SK-N-MC (cell line): ENCODE data around the gene KIAA1191.
A peak's percentile ranks its signal among the peaks of the same experiment; 100 is the strongest.

ENCODE experiments used
- DNase-seq: peaks from one replicate; pipeline ENCODE4 v3.0.0-alpha.2; 2011; ENCODE audit warnings: low read depth, low spot score
- H3K27ac ChIP-seq: fragments of 200-600 bp; sonication (generic); 2 replicates; pipeline ENCODE4 v1.5.1; 2016; ENCODE audit warnings: mixed run types
- H3K36me3 ChIP-seq: fragments of 200-600 bp; sonication (generic); 2 replicates; pipeline ENCODE4 v1.6.1; 2017; ENCODE audit warnings: antibody characterized with exemption, low read length, mixed read lengths; ENCODE audit not compliant: insufficient read depth
- H3K4me3 ChIP-seq: fragments of 200-600 bp; sonication (generic); 2 replicates; pipeline ENCODE4 v1.5.1; 2016
- H3K9ac ChIP-seq: fragments of 200-600 bp; sonication (generic); 2 replicates; pipeline ENCODE4 v1.8.0; 2017; ENCODE audit warnings: mixed run types, mixed read lengths; ENCODE audit not compliant: insufficient read length
- H3K9me3 ChIP-seq: fragments of 200-600 bp; sonication (generic); 2 replicates; pipeline ENCODE4 v1.6.1; 2017; ENCODE audit warnings: low read depth, mild to moderate bottlenecking, antibody characterized with exemption, low read length, moderate library complexity, mixed read lengths
- EZH2 ChIP-seq: fragments of 200-600 bp; sonication (generic); IDR thresholded peaks from one replicate; pipeline ENCODE4 v1.6.1; 2017; ENCODE audit warnings: antibody characterized with exemption
- FOXP2 ChIP-seq: optimal IDR thresholded peaks from 2 replicates; pipeline ENCODE3; 2011; ENCODE audit warnings: mild to moderate bottlenecking, moderate library complexity; ENCODE audit not compliant: insufficient read depth; ENCODE audit errors: extremely low read length, control extremely low read depth
- POLR2AphosphoS5 ChIP-seq: IDR thresholded peaks from 2 replicates; pipeline ENCODE4 v1.6.1; 2012; ENCODE audit warnings: mild to moderate bottlenecking, low read depth, low read length, borderline replicate concordance

KIAA1191 gene

DNA sequence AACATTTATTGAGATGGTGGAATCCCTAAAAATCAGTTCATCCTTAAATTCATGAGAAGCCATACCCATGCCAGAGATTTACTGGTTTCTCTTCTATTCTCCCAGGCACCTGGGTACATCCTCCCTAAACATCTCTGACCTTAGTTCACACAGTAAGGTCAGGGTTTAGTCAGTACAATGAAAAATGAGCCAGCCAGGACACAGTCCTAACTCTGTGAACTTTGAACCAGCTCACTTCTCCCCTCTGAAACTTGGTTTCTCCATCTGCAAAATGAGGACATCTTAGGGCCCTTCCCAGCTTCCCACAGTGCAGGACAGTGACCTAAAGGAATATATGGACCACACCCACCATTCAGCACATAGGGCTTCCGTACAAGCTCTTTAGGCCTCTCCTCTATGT is 24.9 kb upstream of the KIAA1191 start:
- H3K27ac ChIP-seq, result no peak overlapping the region

GRCh38 chr5:176384991-176385390 is 23.4 kb upstream of the KIAA1191 start:
- no peak for DNase-seq
- no peaks in the 10 kb centered on the region for H3K9me3 ChIP-seq
- H3K36me3 ChIP-seq, result peaks cover 70% of the 10 kb centered on the region
- no peak overlapping the region for H3K27ac ChIP-seq
- TF ChIP-seq FOXP2, result no peak
- TF ChIP-seq POLR2AphosphoS5, result peak; percentile 4; the same call in 1 of the 2 replicates
- H3K4me3 ChIP-seq, result no peak overlapping the region
- H3K9ac ChIP-seq, result no peak overlapping the region

More for the DNA sequence above, 24.9 kb upstream of the KIAA1191 start:
- peak overlapping the region; percentile 96 for H3K9ac ChIP-seq
- TF ChIP-seq FOXP2, result no peak
- TF ChIP-seq EZH2, result no peak
- TF ChIP-seq POLR2AphosphoS5, result no peak
- H3K4me3 ChIP-seq, result peak overlapping the region; percentile 86
- H3K36me3 ChIP-seq, result peaks cover 65% of the 10 kb centered on the region
- H3K9me3 ChIP-seq, result no peaks in the 10 kb centered on the region
- DNase-seq, result no peak

DNA sequence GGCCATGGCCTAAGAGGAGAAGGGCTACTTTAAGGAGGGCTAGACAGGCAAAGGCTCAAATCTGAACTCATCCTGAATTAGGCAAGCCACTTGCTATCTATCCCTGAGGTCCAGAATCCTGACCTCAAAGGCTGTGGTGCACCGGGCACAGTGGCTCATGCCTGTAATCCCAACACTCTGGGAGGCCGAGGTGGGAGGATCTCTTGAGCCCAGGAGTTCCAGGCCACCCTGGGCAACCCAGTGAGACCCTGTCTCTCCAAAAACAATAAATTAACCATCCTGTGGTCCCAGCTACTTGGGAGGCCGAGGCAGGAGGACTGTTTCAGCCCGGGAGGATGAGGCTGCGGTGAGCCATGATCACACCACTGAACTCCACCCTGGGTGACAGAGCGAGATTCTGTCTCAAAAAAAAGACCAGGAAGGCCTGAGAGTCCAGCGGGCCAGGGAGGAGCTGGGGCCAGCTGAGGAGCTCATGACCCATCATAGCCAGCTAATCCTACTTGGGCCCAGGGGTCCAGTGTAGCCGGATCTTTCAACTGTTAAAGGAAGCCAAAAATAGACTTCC is 22.9 kb upstream of the KIAA1191 start:
- H3K4me3 ChIP-seq, result no peak overlapping the region
- no peak for DNase-seq
- TF ChIP-seq FOXP2 (no peak), EZH2 (no peak), POLR2AphosphoS5 (no peak)
- H3K9ac ChIP-seq, result no peak overlapping the region
- no peaks in the 10 kb centered on the region for H3K9me3 ChIP-seq
- no peak overlapping the region for H3K27ac ChIP-seq
- peaks cover 74% of the 10 kb centered on the region for H3K36me3 ChIP-seq

GRCh38 chr5:176383961-176384360 is 22.4 kb upstream of the KIAA1191 start:
- Histone ChIP-seq H3K9me3 (no peaks in the 10 kb centered on the region), H3K9ac (no peak overlapping the region), H3K4me3 (no peak overlapping the region), H3K27ac (no peak overlapping the region), H3K36me3 (peaks cover 78% of the 10 kb centered on the region)
- TF ChIP-seq EZH2, result no peak
- TF ChIP-seq POLR2AphosphoS5, result no peak
- TF ChIP-seq FOXP2, result no peak
- no peak for DNase-seq

- H3K9ac ChIP-seq, result no peak overlapping the region
- H3K4me3 ChIP-seq, result no peak overlapping the region
- DNase-seq, result no peak
- H3K27ac ChIP-seq, result no peak overlapping the region
- H3K36me3 ChIP-seq, result peaks cover 80% of the 10 kb centered on the region
- H3K9me3 ChIP-seq, result no peaks in the 10 kb centered on the region
- TF ChIP-seq FOXP2 (no peak), POLR2AphosphoS5 (no peak), EZH2 (no peak)
Measured at GRCh38 chr5:176383248-176383905, 21.8 kb upstream of the KIAA1191 start.

GRCh38 chr5:176382721-176383120 is 21.2 kb upstream of the KIAA1191 start:
- H3K27ac ChIP-seq, result no peak overlapping the region
- no peaks in the 10 kb centered on the region for H3K9me3 ChIP-seq
- no peak for DNase-seq
- TF ChIP-seq POLR2AphosphoS5 (no peak), FOXP2 (no peak), EZH2 (no peak)
- H3K36me3 ChIP-seq, result peaks cover 80% of the 10 kb centered on the region
- H3K9ac ChIP-seq, result no peak overlapping the region
- no peak overlapping the region for H3K4me3 ChIP-seq

DNA sequence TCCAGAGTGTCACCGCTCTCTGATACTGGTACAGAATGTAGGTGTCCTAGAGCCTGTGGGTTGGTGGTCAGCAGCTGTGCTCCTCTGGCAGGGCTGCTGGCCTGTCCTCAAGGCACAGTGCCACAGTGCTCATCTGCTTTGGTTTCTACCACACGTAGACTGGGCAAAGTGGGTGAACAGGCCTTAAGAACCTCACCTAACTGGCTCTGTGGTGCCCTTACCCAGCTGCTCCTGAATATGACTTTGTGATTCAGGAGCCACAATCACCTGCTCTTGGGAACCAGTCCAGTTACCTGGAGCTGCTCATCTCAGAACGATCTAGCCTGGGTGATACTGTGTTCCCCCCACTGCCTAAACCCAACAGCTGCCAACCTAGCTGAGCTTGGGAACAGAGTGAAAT is 20.4 kb upstream of the KIAA1191 start:
- Histone ChIP-seq H3K36me3 (peaks cover 73% of the 10 kb centered on the region), H3K4me3 (no peak overlapping the region), H3K9ac (no peak overlapping the region), H3K27ac (no peak overlapping the region), H3K9me3 (no peaks in the 10 kb centered on the region)
- DNase-seq, result no peak
- TF ChIP-seq FOXP2, result no peak
- TF ChIP-seq EZH2, result no peak
- peak; percentile 16; the same call in 1 of the 2 replicates for TF ChIP-seq POLR2AphosphoS5

GRCh38 chr5:176381423-176381822 is 19.9 kb upstream of the KIAA1191 start:
- no peak for TF ChIP-seq FOXP2
- Histone ChIP-seq H3K27ac (no peak overlapping the region), H3K9ac (no peak overlapping the region), H3K36me3 (peaks cover 67% of the 10 kb centered on the region), H3K4me3 (no peak overlapping the region), H3K9me3 (no peaks in the 10 kb centered on the region)
- DNase-seq, result no peak
